NCI-H1105 (cell line): ENCODE data around the gene ZNF227.
"Not testable (repeated sequence)": the region's sequence is repeated elsewhere in the genome, so short reads cannot be mapped to it uniquely, and the experiment has no call there.

ENCODE experiments used
- DNase-seq: peaks from one replicate; lab custom pipeline; 2025; lab: John Stamatoyannopoulos, UW

The ZNF227 gene

GRCh38 chr19:44252332-44252731 lies 40.0 kb downstream of the ZNF227 start:
- not testable (repeated sequence) for DNase-seq

- DNase-seq = not testable (repeated sequence)
Observed at GRCh38 chr19:44253392-44253791, 41.1 kb downstream of the ZNF227 start.

GRCh38 chr19:44254496-44254895 lies 42.2 kb downstream of the ZNF227 start:
- DNase-seq = no peak

GRCh38 chr19:44255705-44256411 lies 43.5 kb downstream of the ZNF227 start:
- DNase-seq = no peak

DNA sequence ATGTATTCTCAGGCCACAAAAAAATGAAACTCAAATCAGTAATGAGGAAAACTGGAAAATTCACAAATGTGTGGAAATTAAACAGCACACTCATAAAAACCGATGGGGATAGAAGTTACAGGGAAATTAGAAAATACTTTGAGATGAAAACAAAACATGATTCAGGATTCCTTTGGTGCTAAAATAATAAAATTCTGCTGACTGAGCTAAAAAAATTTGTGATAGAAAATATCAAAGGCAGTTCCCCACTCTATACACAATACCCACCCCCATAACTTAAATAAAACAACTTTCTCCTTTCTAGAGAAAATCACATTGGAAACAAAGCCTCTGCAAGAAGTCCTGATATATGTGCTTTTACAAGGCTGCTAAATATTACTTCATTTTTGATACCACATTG lies 45.8 kb downstream of the ZNF227 start:
- no peak for DNase-seq

GRCh38 chr19:44258835-44259413 lies 46.6 kb downstream of the ZNF227 start:
- DNase-seq = no peak

- no peak for DNase-seq
Observed at GRCh38 chr19:44260343-44260681, 48.0 kb downstream of the ZNF227 start.

- DNase-seq = no peak
Observed at GRCh38 chr19:44260695-44261446, 48.5 kb downstream of the ZNF227 start.

- DNase-seq = no peak
Observed at GRCh38 chr19:44277331-44277730, 65.0 kb downstream of the ZNF227 start.

GRCh38 chr19:44278181-44278690 lies 65.9 kb downstream of the ZNF227 start:
- no peak for DNase-seq

- no peak for DNase-seq
Observed at GRCh38 chr19:44280916-44281315, 68.6 kb downstream of the ZNF227 start.

DNA sequence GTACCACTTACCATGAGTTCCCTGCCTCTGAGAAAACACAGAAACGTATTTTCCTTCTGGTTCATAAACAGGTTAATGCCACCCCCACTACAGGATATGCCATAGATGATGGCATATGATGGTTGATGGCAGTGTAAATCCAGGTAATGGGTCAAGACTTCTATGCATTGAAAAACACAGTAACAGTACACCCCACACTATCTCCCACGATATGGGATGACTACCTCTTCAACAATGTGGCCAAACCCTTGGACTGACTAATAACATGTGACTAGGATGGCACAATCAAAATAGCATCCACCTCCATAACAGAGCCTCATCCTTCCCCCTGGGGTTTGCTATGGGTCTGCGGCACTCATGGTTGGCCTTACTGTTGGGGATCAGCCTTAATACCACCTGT lies 70.5 kb downstream of the ZNF227 start:
- DNase-seq = no peak

DNA sequence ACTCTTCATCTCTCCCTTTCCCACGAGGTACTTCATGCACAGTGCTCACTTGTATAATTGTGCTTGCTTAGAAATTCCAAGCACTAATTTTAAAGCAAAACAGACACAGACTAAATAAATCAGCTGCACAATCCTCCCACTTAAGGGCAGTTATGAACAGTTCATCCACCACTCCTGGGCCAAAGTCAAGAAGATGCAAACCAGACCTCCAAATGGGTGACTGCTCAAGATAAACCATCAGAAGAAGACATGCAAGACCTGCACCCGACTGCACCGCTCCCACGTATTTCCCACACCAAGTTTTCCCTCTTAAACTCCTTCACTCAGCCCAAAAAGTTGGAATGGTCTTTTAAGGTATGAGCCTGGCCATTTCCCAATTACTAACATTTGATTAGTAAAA lies 72.6 kb downstream of the ZNF227 start:
- no peak for DNase-seq
